Omental fat pad (tissue), 4 donors: ENCODE measurements around the gene ARAF. TPM values are rescaled to one million over a fixed set of nuclear protein-coding genes. Genes with fewer than 3 reads are reported as not detected.
"Not testable (repeated sequence)": the region's sequence is repeated elsewhere in the genome, so short reads cannot be mapped to it uniquely, and the experiment has no call there.

Experiments
- ATAC-seq: fragments of 150-250 bp; one replicate; pipeline ENCODE4 v1.9.1; 2016; ENCODE audit warnings: mild to moderate bottlenecking, moderate library complexity; ENCODE audit not compliant: low FRiP score
- DNase-seq: peaks from one replicate; pipeline ENCODE4 v3.0.0-alpha.2; 2019; ENCODE audit warnings: low spot score
- CTCF ChIP-seq, 3 donors: fragments of 450-650 bp; IDR thresholded peaks; one replicate each; pipeline ENCODE4 v1.5.1; 2016 to 2017; ENCODE audit warnings: antibody characterized with exemption in 3 of 3, mild to moderate bottlenecking in 3 of 3, moderate library complexity in 2 of 3
- total RNA-seq, 4 donors: library from RNA; depleted of rRNA; stranded (reverse); fragments of >200 nt; gene quantifications; one replicate each; pipeline ENCODE4 v1.1.0, GENCODE V29; 2016

The ARAF gene
- total RNA-seq, 4 donors from 2014 or later = 31.2 to 43.8 (median 38.9) TPM

- DNase-seq (no peak), ATAC-seq (no peak)
These were observed 35.3 kb downstream of the ARAF start for GRCh38 chrX:47596256-47596655.

GRCh38 chrX:47597222-47597621 lies 36.2 kb downstream of the ARAF start:
- ATAC-seq (no peak), DNase-seq (no peak)
- no peak for TF ChIP-seq CTCF (IDR thresholded peaks at IDR 0.05)

More at GRCh38 chrX:47596256-47596655, 35.3 kb downstream of the ARAF start:
- no peak for TF ChIP-seq CTCF (IDR thresholded peaks at IDR 0.05)

GRCh38 chrX:47603125-47603524 lies 42.1 kb downstream of the ARAF start:
- not testable (repeated sequence) for ATAC-seq, DNase-seq

GRCh38 chrX:47605024-47605423 lies 44.0 kb downstream of the ARAF start:
- no peak for DNase-seq
- no peak for TF ChIP-seq CTCF (IDR thresholded peaks at IDR 0.05)
- no peak for ATAC-seq

GRCh38 chrX:47607091-47607490 lies 46.1 kb downstream of the ARAF start:
- DNase-seq (no peak), ATAC-seq (no peak)
- TF ChIP-seq CTCF (IDR thresholded peaks at IDR 0.05) = no peak

GRCh38 chrX:47608130-47608810 lies 47.3 kb downstream of the ARAF start:
- ATAC-seq (no peak), DNase-seq (no peak)
- no peak for TF ChIP-seq CTCF (IDR thresholded peaks at IDR 0.05)

- DNase-seq (no peak), ATAC-seq (no peak)
- TF ChIP-seq CTCF (IDR thresholded peaks at IDR 0.05) = no peak
These were observed 49.5 kb downstream of the ARAF start for GRCh38 chrX:47610511-47610910.
